HG03039 (cell line): ENCODE measurements around the gene ADORA2A.

Experiments
- ATAC-seq: cut with Tn5 transposase; IDR thresholded peaks from one replicate; pipeline ENCODE4 v1.9.1; 2021; ENCODE audit warnings: mild to moderate bottlenecking, moderate library complexity; ENCODE audit not compliant: unreplicated experiment

The ADORA2A gene

DNA sequence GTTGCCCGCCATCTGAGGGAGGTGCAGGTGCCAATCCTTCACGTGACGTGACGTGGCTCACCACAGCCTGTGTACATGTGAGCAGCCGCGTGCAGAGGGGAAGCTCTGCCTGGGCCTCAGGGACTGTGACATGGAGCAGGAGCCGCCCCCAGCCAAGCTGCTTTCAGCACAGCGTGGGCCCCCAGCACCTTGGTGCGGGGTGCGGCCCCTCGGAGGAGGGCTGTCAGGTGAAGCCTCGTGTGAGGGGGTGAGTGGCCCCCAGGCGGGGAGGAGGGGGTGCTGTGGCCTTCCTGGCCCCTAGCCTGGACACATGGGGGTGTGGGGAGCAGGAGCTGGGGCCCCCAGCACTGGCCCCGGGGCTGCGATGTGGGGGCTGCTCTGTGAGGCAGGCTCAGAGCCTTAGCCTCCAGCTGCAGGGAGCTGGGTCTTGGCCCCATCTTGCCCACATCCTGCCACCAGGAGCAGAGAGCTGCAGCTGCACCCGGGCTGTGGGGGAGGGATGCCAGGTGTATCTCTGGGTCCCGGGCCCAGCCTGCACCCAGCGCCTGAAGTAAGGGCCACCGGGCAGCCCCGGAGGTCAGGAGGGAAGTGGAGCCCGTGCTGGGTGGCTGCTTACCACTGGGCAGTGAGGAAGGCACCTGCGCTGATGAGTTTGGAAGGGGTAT, at the start of gene ADORA2A:
ADORA2A (plus strand) TSS at position 100 of the 665 bp plus-strand sequence. CDS start 5,806 bp downstream, outside the sequence.
- ATAC-seq = no peak

- no peak for ATAC-seq
Observed at GRCh38 chr22:24379536-24379935, 47.9 kb upstream of the ADORA2A start.

DNA sequence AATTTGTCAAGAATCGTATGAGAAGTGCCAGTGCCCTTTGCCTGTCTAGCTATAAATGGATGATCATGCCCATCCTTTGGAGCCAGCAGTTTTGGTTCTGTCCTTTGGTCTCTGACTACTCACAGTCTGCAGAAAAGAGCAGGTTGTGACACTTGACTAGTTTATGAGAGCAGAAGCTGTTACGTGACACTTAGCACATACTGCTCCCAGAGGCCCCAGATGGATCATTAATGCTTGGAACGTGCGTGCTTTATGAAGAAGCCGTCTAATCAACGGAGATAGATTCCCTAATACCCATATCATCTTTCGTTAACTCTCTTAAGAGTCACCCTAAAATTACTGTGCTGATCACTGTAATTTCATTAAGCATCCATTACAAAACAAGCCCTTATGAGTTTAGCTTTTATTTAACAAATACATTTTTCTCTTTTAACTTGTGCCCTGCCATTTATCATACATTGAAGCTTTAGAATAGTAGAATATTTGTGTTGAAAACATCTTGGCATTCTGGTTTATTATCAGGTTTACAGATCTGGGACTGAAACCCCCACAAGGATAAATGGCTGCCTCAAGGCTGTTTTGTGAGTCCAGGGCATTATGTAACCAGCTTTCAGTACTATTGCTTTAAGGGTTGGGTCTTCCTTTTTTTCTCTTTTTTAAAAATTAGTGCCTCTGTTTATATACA, 47.0 kb upstream of the ADORA2A start:
- no peak for ATAC-seq

GRCh38 chr22:24380905-24381230, 46.5 kb upstream of the ADORA2A start:
- ATAC-seq = no peak

DNA sequence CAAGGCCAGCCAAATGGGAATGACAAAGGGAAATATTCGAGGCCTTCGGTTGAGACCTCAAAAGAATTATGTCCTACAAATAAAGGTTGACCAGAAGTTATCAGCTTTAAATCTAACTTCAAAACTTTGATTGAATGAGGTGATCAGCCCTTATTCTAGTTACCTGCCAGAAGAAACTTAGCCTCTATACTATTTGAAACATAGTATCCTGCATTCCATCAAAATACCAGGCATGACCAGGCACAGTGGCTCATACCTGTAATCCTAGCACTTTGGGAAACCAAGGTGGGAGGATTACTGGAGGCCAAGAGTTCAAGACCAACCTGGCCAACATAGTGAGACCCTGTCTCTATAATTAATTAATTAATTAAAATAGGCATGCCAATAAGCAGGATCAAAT, 44.3 kb upstream of the ADORA2A start:
- ATAC-seq = no peak

GRCh38 chr22:24384131-24384530, 43.3 kb upstream of the ADORA2A start:
- ATAC-seq = no peak

- no peak for ATAC-seq
Observed at GRCh38 chr22:24386937-24387471, 40.4 kb upstream of the ADORA2A start.

DNA sequence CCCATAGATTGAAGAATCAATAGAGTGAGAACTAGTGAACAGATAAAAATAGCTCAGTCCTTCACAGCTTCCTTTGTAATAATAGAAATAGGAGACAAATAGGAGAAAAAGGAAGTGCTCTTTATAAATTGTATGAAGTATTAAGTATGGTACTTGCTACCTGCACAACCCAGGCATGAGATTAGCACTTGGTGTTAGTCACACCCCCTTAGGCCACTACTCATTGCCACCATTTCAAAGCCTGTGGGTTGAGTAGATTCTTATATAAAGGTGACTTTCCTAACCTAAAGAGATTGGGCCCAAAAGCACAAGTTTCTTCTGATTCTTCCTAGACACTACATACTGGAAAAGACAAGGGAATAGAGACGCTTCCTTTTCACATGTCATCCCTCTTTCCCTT, 37.7 kb upstream of the ADORA2A start:
- no peak for ATAC-seq

DNA sequence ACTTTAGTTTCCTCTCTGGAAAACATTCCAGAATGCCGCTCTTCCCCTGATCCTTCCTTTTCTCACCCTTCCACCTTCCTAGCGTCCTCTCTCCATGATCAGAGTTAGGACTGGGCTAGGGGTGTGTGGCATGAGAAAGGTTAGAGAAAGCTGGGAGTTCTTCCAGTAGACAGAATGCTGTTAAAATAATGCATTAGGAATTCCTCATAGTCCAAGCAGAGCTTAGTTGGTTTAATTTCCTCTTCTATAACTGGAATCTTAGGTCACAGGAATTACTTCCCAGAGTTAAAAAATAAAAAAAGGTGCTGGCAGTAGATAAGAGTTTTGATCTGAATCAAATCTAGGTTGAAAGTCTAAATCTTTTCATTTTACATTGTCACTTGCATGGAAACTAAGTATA, 37.2 kb upstream of the ADORA2A start:
- no peak for ATAC-seq

GRCh38 chr22:24390576-24390975, 36.8 kb upstream of the ADORA2A start:
- no peak for ATAC-seq

DNA sequence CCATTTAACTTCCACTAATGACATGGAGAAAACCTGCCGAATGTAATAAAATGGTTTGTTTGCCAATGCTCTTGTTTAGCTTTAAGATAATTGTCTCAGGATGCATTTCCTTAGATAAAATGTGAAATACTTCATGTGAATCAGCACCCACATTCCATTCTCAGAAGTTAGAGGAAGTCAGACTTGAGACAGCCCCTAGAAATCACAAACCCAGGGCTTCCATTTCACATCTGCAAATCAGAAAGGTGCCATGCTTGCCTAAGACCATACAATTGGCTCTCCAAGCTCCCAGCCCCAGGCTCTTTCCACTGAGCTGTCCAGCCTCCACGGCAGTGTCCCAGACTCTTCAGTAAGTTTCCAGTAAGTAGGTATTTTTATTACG, 35.6 kb upstream of the ADORA2A start:
- ATAC-seq = no peak

GRCh38 chr22:24392218-24392931, 35.0 kb upstream of the ADORA2A start:
- no peak for ATAC-seq

DNA sequence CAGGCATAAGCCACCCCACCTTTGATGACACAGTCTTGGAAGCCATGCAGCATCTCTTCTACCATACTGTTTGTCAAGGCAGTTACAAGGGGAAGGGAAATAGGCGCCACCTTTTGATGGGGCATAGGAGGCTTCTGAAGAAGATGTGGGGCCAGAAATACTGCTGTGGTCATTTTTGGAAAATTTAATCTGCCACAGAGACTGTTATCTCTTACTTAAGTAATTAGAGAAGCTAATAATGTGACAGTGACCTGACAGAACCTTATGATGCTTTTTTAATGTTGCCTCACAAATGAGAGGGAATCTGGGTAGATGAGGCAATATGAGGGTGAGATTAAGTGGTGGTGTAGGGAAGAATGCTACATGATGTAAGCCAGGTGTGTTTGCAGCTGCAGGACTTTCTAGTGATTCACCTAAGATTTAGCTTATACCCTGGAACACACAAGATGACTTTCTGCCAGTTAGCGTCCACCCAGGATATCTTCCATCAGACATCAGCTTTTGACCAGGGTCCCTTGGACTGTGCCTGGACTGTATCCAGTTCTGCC, 34.3 kb upstream of the ADORA2A start:
- no peak for ATAC-seq

- ATAC-seq = no peak
Observed at GRCh38 chr22:24393848-24394247, 33.6 kb upstream of the ADORA2A start.

- ATAC-seq = no peak
Observed at GRCh38 chr22:24394254-24394653, 33.1 kb upstream of the ADORA2A start.

DNA sequence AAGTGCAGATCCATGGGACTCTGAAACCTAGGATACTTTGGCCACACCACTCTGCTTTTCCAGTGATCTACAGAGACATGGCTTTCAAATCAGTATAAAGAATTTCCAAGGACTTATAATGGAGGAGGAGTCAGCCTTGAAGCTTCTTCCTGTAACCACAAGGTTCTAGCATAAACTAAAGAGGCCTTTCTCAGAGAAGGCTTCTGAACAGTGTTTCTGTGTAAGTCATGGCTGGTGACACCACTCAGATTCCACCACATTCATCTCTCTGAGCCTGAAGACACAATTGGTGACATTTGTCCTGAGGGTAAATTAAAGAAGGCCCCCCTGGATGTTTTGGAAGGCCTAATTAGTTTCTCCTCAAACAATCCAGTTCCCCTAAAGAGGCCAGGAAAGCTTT, 29.0 kb upstream of the ADORA2A start:
- ATAC-seq = no peak

DNA sequence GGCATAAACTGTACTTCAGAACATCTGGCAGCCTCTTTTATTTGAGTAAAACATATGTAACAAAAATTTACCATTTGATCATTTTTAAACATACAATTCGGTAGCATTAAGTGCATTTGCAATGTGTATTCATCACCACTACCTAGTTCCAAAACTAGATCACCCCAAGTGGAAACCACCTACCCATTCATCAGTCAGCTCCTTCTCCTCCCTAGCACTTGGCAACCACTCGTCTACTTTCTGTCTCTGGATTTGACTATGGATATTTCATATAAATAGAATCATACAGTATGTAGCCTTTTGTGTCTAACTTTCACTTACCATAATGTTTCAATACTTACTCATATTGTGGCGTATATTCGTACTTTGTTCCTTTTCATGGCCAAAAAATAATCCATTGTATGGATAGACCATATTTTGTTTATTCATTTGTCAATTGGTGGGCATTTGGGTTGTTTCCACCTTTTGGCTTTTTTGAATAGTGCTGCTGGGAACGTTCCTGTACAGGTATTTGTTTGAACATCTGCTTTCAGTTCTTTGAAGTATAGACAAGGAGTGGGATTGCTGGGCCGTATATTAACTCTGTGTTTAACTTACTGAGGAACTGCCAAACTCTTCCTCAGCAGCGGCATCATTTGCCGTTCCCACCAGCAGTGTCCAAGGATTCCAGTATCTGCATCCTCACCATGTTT, 27.2 kb upstream of the ADORA2A start:
- ATAC-seq = no peak

GRCh38 chr22:24400726-24401596, 26.4 kb upstream of the ADORA2A start:
- ATAC-seq = no peak

GRCh38 chr22:24401931-24402367, 25.4 kb upstream of the ADORA2A start:
- no peak for ATAC-seq
